Lower lobe of right lung (tissue), 2 donors: Measurements from ENCODE around the gene STAM. TPM values are rescaled to one million over a fixed set of nuclear protein-coding genes. Genes with fewer than 3 reads are reported as not detected.
A peak's percentile ranks its signal among the peaks of the same experiment; 100 is the strongest.

ENCODE experiments used
- ATAC-seq, 2 donors: fragments of 200-7000 bp; cut with Tn5 transposase; one replicate each; pipeline ENCODE4 v1.9.1; 2020 to 2022; ENCODE audit warnings: mild to moderate bottlenecking in 2 of 2, moderate library complexity in 2 of 2
- DNase-seq: peaks from one replicate; pipeline ENCODE4 v3.0.0-alpha.2; 2020
- H3K27ac ChIP-seq: fragments of 200-600 bp; one replicate; pipeline ENCODE4 v1.8.0; 2022
- H3K27me3 ChIP-seq: fragments of 200-600 bp; one replicate; pipeline ENCODE4 v1.8.0; 2022; ENCODE audit warnings: low read depth
- H3K36me3 ChIP-seq: fragments of 200-600 bp; one replicate; pipeline ENCODE4 v1.8.0; 2022; ENCODE audit warnings: mild to moderate bottlenecking
- H3K4me1 ChIP-seq: fragments of 200-600 bp; one replicate; pipeline ENCODE4 v1.8.0; 2022
- H3K4me3 ChIP-seq: fragments of 200-600 bp; one replicate; pipeline ENCODE4 v1.8.0; 2022; ENCODE audit warnings: mild to moderate bottlenecking
- H3K9me3 ChIP-seq: fragments of 200-600 bp; one replicate; pipeline ENCODE4 v1.8.0; 2022
- intact Hi-C: fragments of 100-400 bp; cut with DNase I; formaldehyde crosslinking; loops from one replicate; pipeline ENCODE4 v1.11.0; 2022
- total RNA-seq: library from RNA; stranded (reverse); fragmentation: NEBNext Ultra II Directional; extraction: Animal tissue kit (Norgen Biotek cat#: 25700); gene quantifications from one replicate; pipeline ENCODE4 v1.2.1, GENCODE V29; 2021
- TF ChIP-seq, protein P1 (sequence below): fragments of 200-600 bp; IDR thresholded peaks from one replicate; pipeline ENCODE4 v1.8.0; 2022; ENCODE audit warnings: antibody characterized with exemption, mild to moderate bottlenecking
- donor health status: DM: no; HTN: yes; CAD: no; lungs with severe emphysema.

Gene STAM
- total RNA-seq, 1 donor from 2014 or later: 30.3 TPM

DNA sequence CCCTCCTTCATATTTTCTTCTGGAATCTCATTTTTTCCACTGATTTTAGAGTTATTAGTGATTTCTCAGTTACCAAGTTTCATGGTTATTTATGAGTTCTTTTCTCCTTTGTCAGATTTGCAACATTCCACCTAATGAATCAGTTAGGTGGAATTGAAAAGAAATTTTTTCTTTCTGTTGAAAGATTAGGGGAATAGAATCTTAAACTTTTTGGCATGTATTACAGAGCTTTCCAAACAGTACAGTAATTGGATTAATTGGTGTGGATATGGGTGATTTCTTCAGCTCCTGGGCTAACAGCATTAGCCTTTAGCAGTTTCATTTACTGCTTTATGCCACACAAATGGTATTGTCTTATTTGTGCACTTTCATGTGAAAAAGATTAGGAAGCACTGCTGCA is 17.0 kb downstream of the STAM start:
- DNase-seq (no peak), ATAC-seq (no peak)
- H3K4me1 ChIP-seq: peaks cover 23% of the 10 kb centered on the region
- intact Hi-C loops: no loop called here
- no peaks in the 10 kb centered on the region for H3K9me3 ChIP-seq
- TF ChIP-seq, protein P1, sequence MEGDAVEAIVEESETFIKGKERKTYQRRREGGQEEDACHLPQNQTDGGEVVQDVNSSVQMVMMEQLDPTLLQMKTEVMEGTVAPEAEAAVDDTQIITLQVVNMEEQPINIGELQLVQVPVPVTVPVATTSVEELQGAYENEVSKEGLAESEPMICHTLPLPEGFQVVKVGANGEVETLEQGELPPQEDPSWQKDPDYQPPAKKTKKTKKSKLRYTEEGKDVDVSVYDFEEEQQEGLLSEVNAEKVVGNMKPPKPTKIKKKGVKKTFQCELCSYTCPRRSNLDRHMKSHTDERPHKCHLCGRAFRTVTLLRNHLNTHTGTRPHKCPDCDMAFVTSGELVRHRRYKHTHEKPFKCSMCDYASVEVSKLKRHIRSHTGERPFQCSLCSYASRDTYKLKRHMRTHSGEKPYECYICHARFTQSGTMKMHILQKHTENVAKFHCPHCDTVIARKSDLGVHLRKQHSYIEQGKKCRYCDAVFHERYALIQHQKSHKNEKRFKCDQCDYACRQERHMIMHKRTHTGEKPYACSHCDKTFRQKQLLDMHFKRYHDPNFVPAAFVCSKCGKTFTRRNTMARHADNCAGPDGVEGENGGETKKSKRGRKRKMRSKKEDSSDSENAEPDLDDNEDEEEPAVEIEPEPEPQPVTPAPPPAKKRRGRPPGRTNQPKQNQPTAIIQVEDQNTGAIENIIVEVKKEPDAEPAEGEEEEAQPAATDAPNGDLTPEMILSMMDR: no peak
- no peaks in the 10 kb centered on the region for H3K27me3 ChIP-seq
- no peak overlapping the region for H3K4me3 ChIP-seq
- peaks cover 12% of the 10 kb centered on the region for H3K36me3 ChIP-seq
- no peak overlapping the region for H3K27ac ChIP-seq

DNA sequence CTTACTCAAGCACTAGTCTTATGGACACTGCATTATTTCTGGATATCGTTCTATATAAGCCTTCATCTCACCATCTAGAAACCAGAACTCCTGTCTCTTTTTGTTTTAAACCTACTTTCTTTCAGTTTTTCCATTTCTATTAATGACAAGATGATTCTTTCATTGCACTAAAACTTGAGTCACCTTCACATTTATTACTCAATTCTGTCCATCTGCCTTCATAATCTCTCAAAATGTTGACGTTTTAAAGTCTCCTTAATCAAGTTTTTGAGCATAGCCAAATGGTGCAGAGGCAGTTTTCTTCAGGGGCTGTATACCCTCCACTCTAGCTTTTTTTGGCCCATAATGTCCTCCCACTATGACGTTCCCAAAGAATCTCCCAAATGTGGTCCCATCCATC is 17.6 kb downstream of the STAM start:
- Histone ChIP-seq H3K36me3 (peaks cover 12% of the 10 kb centered on the region), H3K27ac (no peak overlapping the region), H3K4me1 (peaks cover 29% of the 10 kb centered on the region), H3K4me3 (no peak overlapping the region), H3K27me3 (no peaks in the 10 kb centered on the region), H3K9me3 (no peaks in the 10 kb centered on the region)
- TF ChIP-seq, protein P1: no peak
- intact Hi-C loops: no loop called here
- DNase-seq: no peak
- no peak for ATAC-seq

DNA sequence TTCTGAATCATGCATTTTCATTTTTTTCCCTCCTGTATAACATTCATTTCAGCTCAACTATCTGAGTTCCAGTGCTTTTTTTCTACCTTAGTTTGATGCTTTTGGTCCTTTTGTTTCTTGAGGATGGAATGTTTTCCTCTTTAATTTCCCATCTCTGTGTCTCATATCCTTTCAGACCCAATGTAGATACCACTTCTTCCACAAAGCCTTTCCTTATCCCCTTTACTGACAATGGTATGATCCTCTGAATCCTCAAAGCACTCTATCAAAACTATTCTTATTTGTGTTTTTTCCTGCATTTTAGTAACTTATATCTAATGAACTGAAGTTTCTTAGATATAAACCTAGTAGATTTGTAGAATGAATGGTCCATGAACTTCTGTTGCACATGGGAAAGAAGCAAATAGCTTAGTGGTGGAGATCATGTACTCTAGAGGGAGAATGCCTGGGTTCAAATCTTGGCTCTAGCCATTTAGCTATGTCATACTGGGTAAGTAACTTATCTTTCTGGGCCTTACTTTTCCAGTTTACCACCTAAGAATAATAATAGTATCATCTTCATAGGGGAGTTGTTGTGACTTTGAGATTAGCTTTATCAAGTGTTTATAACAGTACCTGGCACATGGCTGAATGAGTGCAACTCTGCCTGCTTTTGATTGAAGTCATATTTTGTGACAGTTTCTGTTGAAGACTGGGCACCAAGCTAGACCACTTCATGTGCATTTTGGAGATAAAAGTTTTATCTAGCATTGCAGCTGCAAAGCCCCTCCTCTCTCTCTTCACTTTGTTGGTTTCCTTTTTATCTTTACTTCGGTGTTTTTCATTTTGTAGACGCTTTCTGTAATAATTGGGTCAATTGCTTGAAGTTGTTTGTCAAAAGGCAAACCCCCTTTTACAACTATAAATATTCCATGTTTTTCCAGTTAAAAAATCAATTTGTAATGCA is 18.5 kb downstream of the STAM start:
- intact Hi-C loops: no loop called here
- peaks cover 12% of the 10 kb centered on the region for H3K36me3 ChIP-seq

DNA sequence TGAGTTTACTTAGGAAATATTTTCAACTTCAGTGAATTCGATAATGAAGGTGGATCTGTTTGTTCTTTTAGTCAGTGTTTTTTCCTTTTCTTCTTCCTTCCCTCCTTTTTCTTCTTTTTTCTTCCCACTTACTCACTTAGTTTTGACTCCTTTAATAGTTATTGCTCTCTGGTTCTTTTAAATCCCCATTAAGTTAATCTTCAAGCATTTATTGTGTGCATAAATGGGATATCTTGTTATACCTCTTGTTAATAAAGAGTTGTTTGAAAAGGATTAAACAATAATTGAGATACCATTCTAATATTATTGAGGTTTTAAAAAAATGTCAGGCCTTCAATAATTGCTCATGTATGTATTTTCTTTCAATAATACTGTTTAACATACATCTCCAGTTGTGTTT is 19.5 kb downstream of the STAM start:
- Histone ChIP-seq H3K4me1 (peaks cover 27% of the 10 kb centered on the region), H3K4me3 (no peak overlapping the region), H3K27ac (no peak overlapping the region), H3K36me3 (peaks cover 12% of the 10 kb centered on the region), H3K27me3 (no peaks in the 10 kb centered on the region), H3K9me3 (no peaks in the 10 kb centered on the region)
- intact Hi-C loops: no loop called here
- TF ChIP-seq, protein P1: no peak
- ATAC-seq (no peak), DNase-seq (no peak)

More for the DNA sequence above, 18.5 kb downstream of the STAM start:
- DNase-seq (no peak), ATAC-seq (no peak)
- Histone ChIP-seq H3K4me1 (peaks cover 28% of the 10 kb centered on the region), H3K27me3 (no peaks in the 10 kb centered on the region), H3K4me3 (no peak overlapping the region), H3K9me3 (no peaks in the 10 kb centered on the region), H3K27ac (no peak overlapping the region)
- TF ChIP-seq, protein P1: no peak

DNA sequence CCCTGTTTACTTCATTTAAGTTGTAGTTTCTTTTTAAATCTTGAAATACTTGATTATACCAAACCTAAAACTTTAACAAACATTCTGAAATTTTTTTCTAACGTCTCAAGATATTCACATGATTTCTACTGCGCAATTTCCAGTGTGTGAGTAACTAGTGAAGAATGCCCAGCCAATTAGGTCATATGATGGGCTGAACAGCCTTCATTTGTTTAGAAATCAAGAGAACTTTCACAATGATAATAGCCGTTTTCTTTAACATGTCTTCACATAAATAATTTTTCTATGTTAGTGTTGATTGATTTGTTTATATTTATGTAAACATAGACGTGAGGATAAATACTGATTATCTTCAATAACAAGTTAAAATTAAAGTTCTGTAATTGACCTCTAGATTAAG is 21.8 kb downstream of the STAM start:
- ATAC-seq: peak; percentile 66 to 93
- no peak for DNase-seq
- intact Hi-C loops: no loop called here
- Histone ChIP-seq H3K9me3 (no peaks in the 10 kb centered on the region), H3K27ac (peak overlapping the region; percentile 67), H3K4me1 (peaks cover 27% of the 10 kb centered on the region), H3K4me3 (no peak overlapping the region), H3K36me3 (peaks cover 8% of the 10 kb centered on the region), H3K27me3 (no peaks in the 10 kb centered on the region)
- TF ChIP-seq, protein P1: no peak
